Measurements from ENCODE around the gene CD8B. TPM values are rescaled to one million over a fixed set of nuclear protein-coding genes. Genes with fewer than 3 reads are reported as not detected.

The CD8B gene
- total and polyA plus RNA-seq, 2 of the 13 experiments (the other 11 are each of a cell fraction or from before 2014, with no cell fraction given) = 0.04 TPM; not detected in 1

DNA sequence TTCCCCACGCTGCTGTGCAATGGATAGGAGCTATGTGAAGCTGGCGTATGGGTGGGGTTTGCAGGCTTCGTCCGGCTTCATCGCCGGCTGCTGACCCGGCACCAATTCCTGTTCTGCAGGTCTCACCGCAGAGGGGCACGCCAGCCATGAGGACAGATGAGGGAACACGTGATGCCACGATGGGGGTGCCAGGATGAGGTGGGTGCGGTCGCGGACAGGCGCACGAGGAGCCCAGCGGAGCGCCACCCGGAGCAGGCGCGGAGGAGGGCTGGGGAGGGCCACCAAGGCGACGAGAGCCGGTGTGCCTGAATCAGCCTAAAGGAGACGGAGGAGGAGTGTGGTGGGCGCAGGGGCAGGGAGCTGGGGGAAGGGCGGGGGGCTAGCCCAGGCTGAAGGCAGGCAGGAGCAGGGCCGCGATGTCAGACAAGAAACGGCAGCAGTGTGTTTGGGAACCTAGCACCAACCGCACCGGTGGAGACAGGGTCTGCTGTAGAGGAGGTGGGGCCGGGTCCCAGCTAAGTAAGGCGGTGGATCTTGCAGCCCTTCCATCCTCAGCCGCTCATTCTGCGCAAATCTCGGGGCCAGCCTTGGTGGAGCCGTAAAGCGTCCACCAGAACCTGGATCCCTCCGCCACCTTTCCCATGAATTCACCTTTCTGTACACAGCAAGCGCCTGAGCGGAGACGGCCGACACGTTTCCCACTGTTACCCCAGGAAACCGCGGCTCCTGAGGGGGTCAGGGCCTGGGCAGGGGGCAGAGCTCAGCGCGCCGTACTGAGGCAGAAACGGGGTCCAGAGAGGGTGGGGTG, 54.0 kb downstream of the CD8B start (continued):
- TF ChIP-seq ZNF10 (CRISPR knock-in tag; IDR thresholded peaks at IDR 0.05; ENCODE audit: borderline replicate concordance, low read depth) (no peak), ZBTB3 (CRISPR knock-in tag; IDR thresholded peaks at IDR 0.05; ENCODE audit: borderline replicate concordance, low read depth) (no peak), SYNCRIP (IDR thresholded peaks at IDR 0.05; ENCODE audit: insufficient read depth, low read depth, low read length) (no peak), ZFP36L2 (CRISPR knock-in tag; IDR thresholded peaks at IDR 0.05) (no peak), MXD4 (CRISPR knock-in tag; IDR thresholded peaks at IDR 0.05) (peak; percentile 56), NFE2 (CRISPR knock-in tag; IDR thresholded peaks at IDR 0.05) (no peak), ZNF572 (CRISPR knock-in tag; IDR thresholded peaks at IDR 0.05) (peak; percentile 23; the same call in 1 of the 2 replicates), POLR2AphosphoS5 (IDR thresholded peaks at IDR 0.05; ENCODE audit: low read depth, low read length) (no peak), ZNF121 (CRISPR knock-in tag; IDR thresholded peaks at IDR 0.05) (no peak), KLF16 (CRISPR knock-in tag; IDR thresholded peaks at IDR 0.05) (0 out of 4 replicates have a peak, but pooled peaks of 1 of the 2 experiments have one; percentile 62)
- TF ChIP-seq, protein P1, sequence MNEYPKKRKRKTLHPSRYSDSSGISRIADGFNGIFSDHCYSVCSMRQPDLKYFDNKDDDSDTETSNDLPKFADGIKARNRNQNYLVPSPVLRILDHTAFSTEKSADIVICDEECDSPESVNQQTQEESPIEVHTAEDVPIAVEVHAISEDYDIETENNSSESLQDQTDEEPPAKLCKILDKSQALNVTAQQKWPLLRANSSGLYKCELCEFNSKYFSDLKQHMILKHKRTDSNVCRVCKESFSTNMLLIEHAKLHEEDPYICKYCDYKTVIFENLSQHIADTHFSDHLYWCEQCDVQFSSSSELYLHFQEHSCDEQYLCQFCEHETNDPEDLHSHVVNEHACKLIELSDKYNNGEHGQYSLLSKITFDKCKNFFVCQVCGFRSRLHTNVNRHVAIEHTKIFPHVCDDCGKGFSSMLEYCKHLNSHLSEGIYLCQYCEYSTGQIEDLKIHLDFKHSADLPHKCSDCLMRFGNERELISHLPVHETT (CRISPR knock-in tag; conservative IDR thresholded peaks at IDR 0.05) = no peak
- TF ChIP-seq, protein P2, sequence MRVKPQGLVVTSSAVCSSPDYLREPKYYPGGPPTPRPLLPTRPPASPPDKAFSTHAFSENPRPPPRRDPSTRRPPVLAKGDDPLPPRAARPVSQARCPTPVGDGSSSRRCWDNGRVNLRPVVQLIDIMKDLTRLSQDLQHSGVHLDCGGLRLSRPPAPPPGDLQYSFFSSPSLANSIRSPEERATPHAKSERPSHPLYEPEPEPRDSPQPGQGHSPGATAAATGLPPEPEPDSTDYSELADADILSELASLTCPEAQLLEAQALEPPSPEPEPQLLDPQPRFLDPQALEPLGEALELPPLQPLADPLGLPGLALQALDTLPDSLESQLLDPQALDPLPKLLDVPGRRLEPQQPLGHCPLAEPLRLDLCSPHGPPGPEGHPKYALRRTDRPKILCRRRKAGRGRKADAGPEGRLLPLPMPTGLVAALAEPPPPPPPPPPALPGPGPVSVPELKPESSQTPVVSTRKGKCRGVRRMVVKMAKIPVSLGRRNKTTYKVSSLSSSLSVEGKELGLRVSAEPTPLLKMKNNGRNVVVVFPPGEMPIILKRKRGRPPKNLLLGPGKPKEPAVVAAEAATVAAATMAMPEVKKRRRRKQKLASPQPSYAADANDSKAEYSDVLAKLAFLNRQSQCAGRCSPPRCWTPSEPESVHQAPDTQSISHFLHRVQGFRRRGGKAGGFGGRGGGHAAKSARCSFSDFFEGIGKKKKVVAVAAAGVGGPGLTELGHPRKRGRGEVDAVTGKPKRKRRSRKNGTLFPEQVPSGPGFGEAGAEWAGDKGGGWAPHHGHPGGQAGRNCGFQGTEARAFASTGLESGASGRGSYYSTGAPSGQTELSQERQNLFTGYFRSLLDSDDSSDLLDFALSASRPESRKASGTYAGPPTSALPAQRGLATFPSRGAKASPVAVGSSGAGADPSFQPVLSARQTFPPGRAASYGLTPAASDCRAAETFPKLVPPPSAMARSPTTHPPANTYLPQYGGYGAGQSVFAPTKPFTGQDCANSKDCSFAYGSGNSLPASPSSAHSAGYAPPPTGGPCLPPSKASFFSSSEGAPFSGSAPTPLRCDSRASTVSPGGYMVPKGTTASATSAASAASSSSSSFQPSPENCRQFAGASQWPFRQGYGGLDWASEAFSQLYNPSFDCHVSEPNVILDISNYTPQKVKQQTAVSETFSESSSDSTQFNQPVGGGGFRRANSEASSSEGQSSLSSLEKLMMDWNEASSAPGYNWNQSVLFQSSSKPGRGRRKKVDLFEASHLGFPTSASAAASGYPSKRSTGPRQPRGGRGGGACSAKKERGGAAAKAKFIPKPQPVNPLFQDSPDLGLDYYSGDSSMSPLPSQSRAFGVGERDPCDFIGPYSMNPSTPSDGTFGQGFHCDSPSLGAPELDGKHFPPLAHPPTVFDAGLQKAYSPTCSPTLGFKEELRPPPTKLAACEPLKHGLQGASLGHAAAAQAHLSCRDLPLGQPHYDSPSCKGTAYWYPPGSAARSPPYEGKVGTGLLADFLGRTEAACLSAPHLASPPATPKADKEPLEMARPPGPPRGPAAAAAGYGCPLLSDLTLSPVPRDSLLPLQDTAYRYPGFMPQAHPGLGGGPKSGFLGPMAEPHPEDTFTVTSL (CRISPR knock-in tag; IDR thresholded peaks at IDR 0.05; ENCODE audit: borderline replicate concordance) = no peak
- TF ChIP-seq, protein P3, sequence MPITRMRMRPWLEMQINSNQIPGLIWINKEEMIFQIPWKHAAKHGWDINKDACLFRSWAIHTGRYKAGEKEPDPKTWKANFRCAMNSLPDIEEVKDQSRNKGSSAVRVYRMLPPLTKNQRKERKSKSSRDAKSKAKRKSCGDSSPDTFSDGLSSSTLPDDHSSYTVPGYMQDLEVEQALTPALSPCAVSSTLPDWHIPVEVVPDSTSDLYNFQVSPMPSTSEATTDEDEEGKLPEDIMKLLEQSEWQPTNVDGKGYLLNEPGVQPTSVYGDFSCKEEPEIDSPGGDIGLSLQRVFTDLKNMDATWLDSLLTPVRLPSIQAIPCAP (CRISPR knock-in tag; IDR thresholded peaks at IDR 0.05; ENCODE audit: low read depth) = no peak
- TF ChIP-seq, protein P4, sequence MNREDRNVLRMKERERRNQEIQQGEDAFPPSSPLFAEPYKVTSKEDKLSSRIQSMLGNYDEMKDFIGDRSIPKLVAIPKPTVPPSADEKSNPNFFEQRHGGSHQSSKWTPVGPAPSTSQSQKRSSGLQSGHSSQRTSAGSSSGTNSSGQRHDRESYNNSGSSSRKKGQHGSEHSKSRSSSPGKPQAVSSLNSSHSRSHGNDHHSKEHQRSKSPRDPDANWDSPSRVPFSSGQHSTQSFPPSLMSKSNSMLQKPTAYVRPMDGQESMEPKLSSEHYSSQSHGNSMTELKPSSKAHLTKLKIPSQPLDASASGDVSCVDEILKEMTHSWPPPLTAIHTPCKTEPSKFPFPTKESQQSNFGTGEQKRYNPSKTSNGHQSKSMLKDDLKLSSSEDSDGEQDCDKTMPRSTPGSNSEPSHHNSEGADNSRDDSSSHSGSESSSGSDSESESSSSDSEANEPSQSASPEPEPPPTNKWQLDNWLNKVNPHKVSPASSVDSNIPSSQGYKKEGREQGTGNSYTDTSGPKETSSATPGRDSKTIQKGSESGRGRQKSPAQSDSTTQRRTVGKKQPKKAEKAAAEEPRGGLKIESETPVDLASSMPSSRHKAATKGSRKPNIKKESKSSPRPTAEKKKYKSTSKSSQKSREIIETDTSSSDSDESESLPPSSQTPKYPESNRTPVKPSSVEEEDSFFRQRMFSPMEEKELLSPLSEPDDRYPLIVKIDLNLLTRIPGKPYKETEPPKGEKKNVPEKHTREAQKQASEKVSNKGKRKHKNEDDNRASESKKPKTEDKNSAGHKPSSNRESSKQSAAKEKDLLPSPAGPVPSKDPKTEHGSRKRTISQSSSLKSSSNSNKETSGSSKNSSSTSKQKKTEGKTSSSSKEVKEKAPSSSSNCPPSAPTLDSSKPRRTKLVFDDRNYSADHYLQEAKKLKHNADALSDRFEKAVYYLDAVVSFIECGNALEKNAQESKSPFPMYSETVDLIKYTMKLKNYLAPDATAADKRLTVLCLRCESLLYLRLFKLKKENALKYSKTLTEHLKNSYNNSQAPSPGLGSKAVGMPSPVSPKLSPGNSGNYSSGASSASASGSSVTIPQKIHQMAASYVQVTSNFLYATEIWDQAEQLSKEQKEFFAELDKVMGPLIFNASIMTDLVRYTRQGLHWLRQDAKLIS (CRISPR knock-in tag; IDR thresholded peaks at IDR 0.05) = no peak
- TF ChIP-seq, protein P5, sequence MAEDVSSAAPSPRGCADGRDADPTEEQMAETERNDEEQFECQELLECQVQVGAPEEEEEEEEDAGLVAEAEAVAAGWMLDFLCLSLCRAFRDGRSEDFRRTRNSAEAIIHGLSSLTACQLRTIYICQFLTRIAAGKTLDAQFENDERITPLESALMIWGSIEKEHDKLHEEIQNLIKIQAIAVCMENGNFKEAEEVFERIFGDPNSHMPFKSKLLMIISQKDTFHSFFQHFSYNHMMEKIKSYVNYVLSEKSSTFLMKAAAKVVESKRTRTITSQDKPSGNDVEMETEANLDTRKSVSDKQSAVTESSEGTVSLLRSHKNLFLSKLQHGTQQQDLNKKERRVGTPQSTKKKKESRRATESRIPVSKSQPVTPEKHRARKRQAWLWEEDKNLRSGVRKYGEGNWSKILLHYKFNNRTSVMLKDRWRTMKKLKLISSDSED (CRISPR knock-in tag; IDR thresholded peaks at IDR 0.05) = no peak
